Measurements from ENCODE around the gene RAB11A.

GRCh38 chr15:65918357-65918920 is 49.1 kb downstream of the RAB11A start:
- TF ChIP-seq, protein P1, sequence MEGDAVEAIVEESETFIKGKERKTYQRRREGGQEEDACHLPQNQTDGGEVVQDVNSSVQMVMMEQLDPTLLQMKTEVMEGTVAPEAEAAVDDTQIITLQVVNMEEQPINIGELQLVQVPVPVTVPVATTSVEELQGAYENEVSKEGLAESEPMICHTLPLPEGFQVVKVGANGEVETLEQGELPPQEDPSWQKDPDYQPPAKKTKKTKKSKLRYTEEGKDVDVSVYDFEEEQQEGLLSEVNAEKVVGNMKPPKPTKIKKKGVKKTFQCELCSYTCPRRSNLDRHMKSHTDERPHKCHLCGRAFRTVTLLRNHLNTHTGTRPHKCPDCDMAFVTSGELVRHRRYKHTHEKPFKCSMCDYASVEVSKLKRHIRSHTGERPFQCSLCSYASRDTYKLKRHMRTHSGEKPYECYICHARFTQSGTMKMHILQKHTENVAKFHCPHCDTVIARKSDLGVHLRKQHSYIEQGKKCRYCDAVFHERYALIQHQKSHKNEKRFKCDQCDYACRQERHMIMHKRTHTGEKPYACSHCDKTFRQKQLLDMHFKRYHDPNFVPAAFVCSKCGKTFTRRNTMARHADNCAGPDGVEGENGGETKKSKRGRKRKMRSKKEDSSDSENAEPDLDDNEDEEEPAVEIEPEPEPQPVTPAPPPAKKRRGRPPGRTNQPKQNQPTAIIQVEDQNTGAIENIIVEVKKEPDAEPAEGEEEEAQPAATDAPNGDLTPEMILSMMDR (IDR thresholded peaks at IDR 0.05; ENCODE audit: low read depth, low read length) = no peak
- TF ChIP-seq EZH2phosphoT487 (IDR thresholded peaks at IDR 0.05; ENCODE audit: low read depth) = no peak
